Frontal cortex (tissue), 4 donors: Measurements from ENCODE around the gene SPO11. TPM values are rescaled to one million over a fixed set of nuclear protein-coding genes. Genes with fewer than 3 reads are reported as not detected.

Experiments used
- DNase-seq, 2 donors: peaks; one replicate each; pipeline ENCODE4 v3.0.0; 2012; ENCODE audit warnings: low spot score in 2 of 2
- FAIRE-seq: peaks from 2 replicates; lab custom pipeline; 2012; peaks lifted over from hg19 to GRCh38; lab: Jason Lieb, UNC
- total RNA-seq: library from RNA; depleted of rRNA; stranded (reverse); fragments of >200 nt; gene quantifications from one replicate; pipeline ENCODE4 v1.2.3, GENCODE V29; 2014
- donor health status: control.
- donor health status: control.
- donor health status: control.

The SPO11 gene
- total RNA-seq: not detected

DNA sequence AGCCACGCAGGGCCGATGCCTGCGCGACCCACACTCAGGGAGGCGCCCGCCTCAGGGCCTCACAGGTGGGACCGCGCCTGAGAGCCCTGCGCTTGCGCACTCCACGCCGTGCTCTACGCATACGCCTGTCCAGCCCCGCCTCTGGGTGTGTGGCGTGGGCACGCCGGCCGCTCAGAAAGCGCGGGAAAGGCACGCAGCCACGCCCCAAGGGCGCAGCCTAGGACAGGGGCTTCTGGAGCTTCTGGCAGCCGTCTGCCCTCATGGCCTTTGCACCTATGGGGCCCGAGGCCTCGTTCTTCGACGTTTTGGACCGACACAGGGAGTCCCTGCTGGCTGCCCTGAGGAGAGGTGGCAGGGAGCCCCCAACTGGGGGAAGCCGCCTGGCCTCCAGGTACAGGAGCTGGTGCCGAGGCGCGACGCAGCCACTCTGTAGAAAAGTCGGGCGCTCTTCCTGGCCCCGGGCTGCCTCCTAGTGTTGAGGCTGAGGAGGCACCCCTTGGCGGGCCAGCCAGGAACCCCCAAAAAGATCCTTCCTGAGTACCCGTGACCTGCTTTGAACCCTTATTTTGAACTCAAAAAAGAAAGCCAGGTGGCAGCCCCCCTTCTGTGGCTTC, at the start of gene SPO11:
SPO11 (plus strand) TSS at position 196 of the 614 bp plus-strand sequence; CDS start at position 261, 65 bp downstream.
- FAIRE-seq (no peak), DNase-seq (no peak)

DNA sequence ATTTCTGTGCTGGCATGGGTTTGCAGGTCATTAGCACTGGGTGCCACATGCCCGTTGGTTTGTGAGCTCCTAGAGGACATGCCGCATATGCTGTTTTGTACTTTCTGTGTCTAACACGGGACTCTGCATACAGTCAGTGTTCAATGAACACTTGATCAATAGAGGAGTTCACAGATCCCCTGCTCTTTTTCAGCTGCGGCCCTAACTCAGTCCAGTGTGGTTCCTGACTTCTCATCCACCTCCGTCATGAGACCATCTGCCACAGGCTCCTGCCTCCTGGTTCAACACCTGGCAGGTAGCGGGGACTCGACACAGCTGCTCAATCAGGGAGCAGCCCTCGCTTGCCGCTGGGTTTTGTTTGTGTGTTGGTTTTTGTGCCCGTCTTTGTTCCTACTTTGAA, 49.4 kb upstream of the SPO11 start:
- no peak for FAIRE-seq
- no peak for DNase-seq

GRCh38 chr20:57281900-57282299, 47.7 kb upstream of the SPO11 start:
- DNase-seq: no peak
- FAIRE-seq: no peak

- DNase-seq: no peak
- no peak for FAIRE-seq
Observed at GRCh38 chr20:57282670-57283361, 46.8 kb upstream of the SPO11 start.

GRCh38 chr20:57283860-57284259, 45.7 kb upstream of the SPO11 start:
- no peak for DNase-seq
- no peak for FAIRE-seq

DNA sequence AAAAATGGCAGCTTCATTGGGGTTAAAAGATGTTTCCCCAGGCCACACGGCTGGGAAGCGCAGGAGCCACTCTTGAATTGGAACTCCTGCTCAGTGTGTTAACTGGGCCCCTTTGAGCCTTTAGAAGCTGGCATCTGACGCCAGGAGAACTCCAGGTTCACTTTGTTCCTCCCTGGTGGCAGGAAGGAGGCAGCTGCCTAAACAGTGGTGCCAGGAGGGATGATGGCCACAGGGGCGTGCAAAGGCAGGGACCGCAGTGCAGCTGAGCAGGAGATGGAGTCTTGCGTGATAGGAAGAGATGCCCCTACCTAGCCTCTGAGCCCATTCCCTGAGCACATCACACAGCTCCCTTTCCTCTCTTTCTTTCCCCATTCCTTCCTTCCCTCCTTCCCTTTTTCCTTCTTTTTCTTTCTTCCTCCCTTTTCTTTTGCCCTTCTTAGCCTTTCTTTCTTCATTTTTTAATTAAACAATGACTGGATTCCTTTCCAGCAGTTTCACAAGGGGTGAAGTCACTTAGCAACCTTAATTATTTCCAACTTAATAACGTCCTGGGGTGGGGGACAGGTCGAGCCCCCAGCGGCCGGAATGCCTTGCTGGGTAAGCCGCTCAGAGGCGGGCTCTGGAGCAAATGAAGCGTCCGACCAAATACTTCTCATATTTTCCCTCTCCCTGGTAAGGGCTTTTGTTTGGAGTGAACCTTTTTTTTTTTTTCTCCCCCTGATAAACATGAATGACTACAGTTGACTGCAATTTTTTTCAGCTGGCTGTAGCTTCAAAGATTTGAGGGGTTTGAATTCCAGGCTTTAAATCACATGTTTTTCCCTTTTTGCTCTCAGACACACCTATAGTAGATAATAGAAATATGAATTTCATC, 42.4 kb upstream of the SPO11 start:
- no peak for FAIRE-seq
- DNase-seq: no peak

DNA sequence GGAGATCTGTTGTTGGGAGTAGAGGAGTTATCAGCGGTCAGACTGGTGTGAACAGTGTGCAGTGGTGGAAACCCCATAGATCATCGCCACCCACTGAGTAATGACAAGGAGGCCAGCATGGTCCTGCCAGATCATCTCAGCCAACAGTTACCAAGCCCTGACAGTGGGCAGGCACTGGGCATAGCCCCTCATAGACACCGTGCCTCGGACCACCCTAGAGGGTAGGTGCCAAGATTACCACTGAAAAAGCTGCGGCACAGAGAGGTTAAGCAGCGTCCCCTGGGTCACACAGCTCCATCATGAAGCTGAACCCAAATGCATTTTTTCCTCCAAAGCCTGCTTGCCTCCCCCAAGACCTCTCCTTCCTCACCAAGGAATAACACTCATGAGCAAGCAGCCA, 41.7 kb upstream of the SPO11 start:
- FAIRE-seq (no peak), DNase-seq (no peak)

DNA sequence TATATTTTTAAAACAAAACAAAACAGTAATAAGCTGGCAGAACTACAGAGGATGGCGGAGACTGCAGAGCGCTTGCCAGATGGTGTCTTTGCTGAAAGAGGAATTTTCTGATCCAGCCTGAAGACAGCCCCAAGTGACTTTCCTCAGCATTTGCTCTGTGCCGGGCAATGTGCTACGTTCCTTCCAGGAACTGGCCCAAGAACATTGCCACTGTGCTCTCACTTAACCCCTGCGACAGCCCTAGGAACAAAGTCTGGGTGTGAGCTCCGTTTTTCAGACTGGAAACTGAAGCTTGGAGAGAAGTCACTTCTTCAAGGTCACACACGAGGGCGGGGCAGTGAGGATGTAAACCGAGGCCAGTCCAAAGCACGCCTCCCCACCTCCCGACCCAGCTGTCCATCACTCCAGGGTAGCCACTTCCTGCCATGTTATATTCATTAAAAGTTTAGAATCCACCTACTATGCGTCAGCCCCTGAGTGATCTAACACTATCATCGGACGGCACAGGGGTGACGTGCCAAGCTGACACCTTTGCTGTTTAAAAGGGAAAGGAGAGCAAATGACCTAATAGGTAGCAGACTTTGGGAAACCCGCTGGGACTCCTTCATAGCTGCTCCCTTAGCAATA, 40.8 kb upstream of the SPO11 start:
- FAIRE-seq: no peak
- peak in 1 of 2 donors; percentile 30 for DNase-seq

DNA sequence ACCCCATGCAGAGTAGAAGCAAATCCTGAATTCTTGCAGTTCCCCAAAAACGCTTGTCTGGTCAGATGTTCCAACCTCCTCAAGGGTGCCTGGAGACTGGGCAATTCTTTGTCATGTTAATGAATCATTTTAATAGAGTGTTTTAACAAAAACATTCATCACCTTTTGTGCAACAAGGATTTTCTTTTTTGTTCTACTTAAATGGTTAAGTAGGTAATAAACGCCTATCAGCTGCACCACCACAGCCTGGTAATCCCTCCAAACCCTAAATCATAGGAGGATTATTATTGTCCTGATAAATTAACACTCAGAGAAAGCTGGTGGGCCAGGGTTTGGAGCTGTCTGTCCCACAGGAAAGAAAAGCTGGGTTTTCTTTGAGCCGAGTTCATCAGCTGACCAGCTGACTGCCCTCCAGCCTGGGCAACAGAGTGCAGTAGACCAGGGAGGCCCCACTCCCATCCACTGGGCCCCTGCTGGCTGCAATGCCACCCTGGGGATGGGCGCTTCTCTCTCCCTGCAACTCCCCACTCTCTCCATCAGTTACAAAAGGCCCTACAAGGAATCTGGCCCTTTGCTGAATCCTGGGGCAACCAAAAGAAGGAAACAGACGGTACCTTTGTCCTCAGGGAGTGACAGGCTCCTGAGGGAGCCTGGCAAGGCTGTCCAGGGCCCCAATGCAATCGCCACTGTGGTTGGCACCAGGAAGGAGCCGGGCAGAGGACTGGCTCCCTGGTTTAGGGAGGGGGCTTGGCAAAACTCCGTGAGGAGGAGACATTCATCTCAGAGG, 40.0 kb upstream of the SPO11 start:
- DNase-seq: no peak
- FAIRE-seq: no peak

DNA sequence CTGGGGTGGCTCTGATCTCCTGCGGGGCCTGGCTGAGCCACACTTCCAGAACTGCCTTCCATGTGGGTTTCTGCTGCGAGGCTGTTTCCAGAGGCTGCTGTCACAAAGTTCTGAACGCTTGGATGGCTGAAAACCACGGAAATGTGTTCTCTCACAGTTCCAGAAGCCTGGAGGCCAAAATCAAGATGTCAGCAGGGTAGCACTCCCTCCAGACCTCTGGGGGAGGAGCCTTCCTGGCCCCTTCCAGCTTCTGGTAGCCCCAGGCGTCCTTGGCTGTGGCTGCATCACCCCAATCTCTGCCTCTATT, 39.5 kb upstream of the SPO11 start:
- FAIRE-seq (no peak), DNase-seq (no peak)

- DNase-seq (no peak), FAIRE-seq (no peak)
Observed at GRCh38 chr20:57291003-57291402, 38.6 kb upstream of the SPO11 start.

DNA sequence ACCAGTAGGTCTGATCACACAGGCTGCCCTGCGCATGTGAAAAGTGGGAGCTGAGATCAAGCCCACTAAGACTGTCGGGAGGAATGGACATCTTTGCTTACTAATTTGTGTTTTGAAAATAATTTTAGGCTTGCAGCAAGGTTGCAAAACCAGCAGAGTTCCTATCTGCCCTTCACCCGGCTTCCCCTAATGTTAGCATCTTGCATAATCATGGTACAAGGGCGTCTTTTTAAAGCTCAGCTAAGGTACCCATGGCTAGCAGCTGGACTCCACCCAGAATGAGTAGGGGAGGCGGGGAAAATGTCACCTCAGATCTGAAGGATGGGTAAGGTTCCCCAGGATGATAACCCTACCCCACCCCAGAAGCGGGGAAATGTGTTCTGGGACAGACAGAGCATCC, 37.9 kb upstream of the SPO11 start:
- FAIRE-seq (no peak), DNase-seq (no peak)

- FAIRE-seq: no peak
- no peak for DNase-seq
Observed at GRCh38 chr20:57292611-57293010, 37.0 kb upstream of the SPO11 start.

DNA sequence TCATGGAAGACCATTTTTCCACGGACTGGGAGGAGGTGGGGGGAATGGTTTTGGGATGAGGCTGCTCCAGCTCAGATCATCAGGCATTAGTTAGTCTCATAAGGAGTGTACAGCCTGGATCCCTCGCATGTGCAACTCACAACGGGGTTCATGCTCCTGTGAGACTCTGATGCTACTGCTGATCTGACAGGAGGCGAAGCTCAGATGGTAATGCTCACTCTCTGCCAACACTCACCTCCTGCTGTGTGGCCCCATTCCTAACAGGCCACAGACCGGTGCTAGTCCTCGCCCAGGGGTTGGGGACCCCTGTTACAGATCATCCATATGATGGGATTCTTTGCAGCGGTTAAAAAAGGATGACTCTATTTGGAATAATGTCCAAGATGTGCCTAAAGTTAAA, 35.6 kb upstream of the SPO11 start:
- FAIRE-seq (no peak), DNase-seq (no peak)

- DNase-seq (no peak), FAIRE-seq (no peak)
Observed at GRCh38 chr20:57294550-57294949, 35.1 kb upstream of the SPO11 start.

DNA sequence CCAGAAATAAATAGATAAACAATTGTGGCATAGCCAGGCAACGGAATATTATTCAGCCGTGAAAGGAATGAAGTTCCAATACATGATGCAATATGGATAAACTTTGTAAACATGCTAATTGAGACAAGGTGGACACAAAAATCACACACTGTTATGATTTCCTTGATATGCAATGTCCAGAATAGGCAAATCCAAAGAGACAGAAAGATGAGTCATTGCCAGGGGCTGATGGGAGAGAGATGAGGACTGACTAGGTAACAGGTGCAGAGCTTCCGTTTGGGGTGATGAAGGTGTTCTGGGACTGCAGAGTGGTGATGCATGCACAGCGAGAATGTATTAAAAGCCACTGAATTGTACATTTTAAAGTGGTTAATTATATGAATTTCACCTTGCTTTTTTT, 31.1 kb upstream of the SPO11 start:
- no peak for DNase-seq
- FAIRE-seq: no peak

GRCh38 chr20:57301026-57301425, 28.6 kb upstream of the SPO11 start:
- no peak for FAIRE-seq
- DNase-seq: no peak

DNA sequence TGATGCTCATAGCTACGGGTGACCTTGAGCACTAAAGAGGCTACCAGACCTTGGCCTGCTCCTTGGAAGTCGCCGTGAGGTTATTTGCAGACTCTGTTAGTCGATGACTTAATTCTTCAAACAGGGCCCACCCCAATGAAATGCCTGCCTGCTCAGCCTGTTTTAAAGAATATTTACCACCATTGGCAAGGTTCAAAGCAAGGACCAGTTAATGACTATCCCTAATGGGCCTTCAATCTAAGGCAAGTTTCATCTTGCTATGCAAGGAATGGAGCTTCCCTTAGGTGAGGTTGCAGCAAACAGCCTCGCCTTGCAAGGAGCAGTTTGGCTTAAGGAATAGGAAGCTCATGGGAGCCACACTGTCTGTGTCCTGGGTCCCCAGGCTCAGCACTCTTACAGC, 22.9 kb upstream of the SPO11 start:
- FAIRE-seq (no peak), DNase-seq (no peak)

DNA sequence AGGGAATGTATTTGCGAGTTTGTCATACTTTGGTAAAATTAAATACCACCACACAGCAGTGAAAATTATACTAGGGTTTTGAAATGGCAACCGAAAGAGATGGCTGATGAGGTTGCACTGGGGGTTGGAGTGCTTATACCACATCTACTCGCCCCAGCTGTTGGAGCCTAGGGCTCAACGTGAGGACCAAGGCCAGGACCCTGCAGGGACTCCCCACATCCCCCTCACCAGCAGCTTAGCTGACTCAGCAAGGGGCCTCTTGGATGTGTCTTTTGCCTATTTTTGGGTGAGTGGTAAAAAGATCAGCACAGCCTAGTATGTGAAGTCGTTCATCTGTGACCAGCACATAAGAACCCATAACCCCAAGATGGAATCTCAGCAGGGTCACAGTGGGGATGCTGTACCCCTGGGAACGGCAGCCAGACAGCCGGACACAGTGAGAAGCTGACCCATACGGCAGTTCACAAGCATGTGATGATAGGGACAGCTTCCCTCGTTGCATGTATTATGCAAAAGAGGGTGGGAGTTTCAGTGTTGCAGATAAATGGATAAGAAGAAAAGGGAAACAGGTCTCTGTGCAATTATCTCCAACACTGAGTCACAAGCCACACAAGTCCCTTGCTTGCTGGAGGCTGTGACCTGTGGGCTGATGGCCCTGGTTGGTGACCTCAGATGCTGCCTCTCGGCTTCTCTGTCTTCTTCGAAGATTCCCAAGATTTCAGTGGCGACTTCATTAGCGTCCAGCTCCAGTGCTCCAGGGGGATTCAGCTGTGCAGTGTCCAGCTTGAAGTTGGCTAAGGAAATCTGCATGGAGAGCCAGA, 20.9 kb upstream of the SPO11 start:
- no peak for FAIRE-seq
- no peak for DNase-seq
